Activated T-cell treated with anti-CD3 and anti-CD28 coated beads, Interleukin-2, amount 50 U/mL, for 48 hours (primary cell): ENCODE results near the gene TMC1.

Source experiments
- DNase-seq, 2 experiments: peaks; one replicate each; pipeline ENCODE4 v3.0.0-alpha.2; 2020

TMC1 gene

GRCh38 chr9:72882117-72882775, 360.8 kb downstream of the TMC1 start:
- no peak for DNase-seq

DNA sequence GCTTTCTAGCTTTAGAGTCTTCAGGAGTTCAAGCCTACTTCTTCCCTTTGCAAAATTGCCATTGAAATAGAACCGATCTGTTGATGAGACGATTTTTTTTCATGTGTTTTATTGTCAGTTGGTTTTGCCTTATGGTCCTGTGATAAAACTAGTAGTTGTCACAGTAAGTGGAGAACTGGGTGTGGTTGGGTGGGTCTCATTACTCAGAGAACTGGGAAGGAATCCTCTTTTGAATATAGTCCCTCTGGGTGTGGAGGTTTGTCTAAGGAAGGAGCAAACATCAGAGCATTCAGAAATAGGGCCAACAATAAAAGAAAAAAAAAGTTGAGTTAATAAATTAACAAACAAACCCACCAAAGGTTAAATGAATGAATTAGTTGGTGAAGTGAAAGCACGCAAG, 362.5 kb downstream of the TMC1 start:
- no peak for DNase-seq

GRCh38 chr9:72884508-72884907, 363.1 kb downstream of the TMC1 start:
- DNase-seq: no peak
